ENCODE measurements around the gene CEP97.
"Not testable (repeated sequence)": the region's sequence is repeated elsewhere in the genome, so short reads cannot be mapped to it uniquely, and the experiment has no call there.

The CEP97 gene

GRCh38 chr3:101762041-101762646 lies 37.7 kb downstream of the CEP97 start:
- TF ChIP-seq, protein P1, sequence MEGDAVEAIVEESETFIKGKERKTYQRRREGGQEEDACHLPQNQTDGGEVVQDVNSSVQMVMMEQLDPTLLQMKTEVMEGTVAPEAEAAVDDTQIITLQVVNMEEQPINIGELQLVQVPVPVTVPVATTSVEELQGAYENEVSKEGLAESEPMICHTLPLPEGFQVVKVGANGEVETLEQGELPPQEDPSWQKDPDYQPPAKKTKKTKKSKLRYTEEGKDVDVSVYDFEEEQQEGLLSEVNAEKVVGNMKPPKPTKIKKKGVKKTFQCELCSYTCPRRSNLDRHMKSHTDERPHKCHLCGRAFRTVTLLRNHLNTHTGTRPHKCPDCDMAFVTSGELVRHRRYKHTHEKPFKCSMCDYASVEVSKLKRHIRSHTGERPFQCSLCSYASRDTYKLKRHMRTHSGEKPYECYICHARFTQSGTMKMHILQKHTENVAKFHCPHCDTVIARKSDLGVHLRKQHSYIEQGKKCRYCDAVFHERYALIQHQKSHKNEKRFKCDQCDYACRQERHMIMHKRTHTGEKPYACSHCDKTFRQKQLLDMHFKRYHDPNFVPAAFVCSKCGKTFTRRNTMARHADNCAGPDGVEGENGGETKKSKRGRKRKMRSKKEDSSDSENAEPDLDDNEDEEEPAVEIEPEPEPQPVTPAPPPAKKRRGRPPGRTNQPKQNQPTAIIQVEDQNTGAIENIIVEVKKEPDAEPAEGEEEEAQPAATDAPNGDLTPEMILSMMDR (IDR thresholded peaks at IDR 0.05) = no peak

DNA sequence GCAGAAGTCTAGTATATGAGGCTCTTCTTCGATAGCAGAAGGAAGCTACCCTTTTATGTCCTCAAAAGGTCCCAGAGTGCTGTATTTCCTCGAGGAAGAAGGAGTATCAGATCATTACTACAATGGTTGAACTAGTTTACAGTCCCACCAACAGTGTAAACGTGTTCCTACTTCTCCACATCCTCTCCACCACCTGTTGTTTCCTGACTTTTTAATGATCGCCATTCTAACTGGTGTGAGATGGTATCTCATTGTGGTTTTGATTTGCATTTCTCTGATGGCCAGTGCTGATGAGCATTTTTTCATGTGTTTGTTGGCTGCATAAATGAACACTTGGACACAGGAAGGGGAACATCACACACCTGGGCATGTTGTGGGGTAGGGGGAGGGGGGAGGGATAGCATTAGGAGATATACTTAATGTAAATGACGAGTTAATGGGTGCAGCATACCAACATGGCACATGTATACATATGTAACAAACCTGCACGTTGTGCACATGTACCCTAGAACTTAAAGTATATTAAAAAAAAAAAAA lies 53.4 kb downstream of the CEP97 start:
- H3K27ac ChIP-seq = not testable (repeated sequence)

More at GRCh38 chr3:101762041-101762646, 37.7 kb downstream of the CEP97 start:
- H3K27ac ChIP-seq = no peak overlapping the region

DNA sequence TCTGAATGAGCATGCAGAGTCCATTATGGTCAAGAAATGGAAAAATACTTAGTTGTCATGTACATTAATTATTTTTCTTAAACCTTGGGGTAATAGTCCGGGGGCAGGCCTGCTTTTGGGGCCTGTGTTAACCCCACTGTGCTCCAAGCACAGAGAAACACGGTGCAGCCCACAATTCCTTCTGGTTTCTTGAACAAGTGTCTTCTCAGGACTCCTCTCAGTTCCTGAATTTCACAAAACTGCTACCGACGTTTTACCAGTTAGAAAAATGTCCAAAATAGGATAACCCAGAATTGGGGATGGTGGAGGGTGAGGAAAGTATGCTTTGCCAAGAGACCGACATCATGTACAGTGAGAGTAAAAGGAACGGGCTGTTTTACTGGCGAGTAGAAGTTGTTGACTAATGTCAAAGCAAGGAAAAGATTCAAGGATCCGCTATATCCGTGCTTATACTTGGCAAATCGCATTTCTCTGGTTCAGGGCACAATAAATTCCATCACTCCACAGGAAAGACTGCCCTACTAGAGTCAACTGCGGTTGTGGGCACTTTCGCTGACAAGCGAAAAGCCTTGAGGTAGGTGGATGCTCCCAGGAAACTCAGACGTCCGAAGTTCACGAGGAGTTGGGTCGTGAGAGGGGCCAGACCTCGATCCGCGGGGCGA lies 54.1 kb downstream of the CEP97 start:
- no peak for TF ChIP-seq ZFX (IDR thresholded peaks at IDR 0.05; ENCODE audit: borderline replicate concordance)
- TF ChIP-seq, protein P1 (IDR thresholded peaks at IDR 0.05) = no peak
- peak overlapping the region; percentile 74 for H3K27ac ChIP-seq

GRCh38 chr3:101779047-101779821 lies 54.8 kb downstream of the CEP97 start, which contains the start of gene NXPE3:
Gene NXPE3, plus strand, starts transcription at chr3:101779211. Its CDS starts 6,386 bp downstream, at chr3:101785597.
- H3K27ac ChIP-seq = peak within 1 kb of the TSS; percentile 74

GRCh38 chr3:101779822-101780381 lies 55.5 kb downstream of the CEP97 start:
- peak overlapping the region; percentile 74 for H3K27ac ChIP-seq
- TF ChIP-seq, protein P1 (IDR thresholded peaks at IDR 0.05) = no peak
- no peak for TF ChIP-seq ZFX (IDR thresholded peaks at IDR 0.05; ENCODE audit: borderline replicate concordance)

More at GRCh38 chr3:101779047-101779821, 54.8 kb downstream of the CEP97 start, which contains the start of gene NXPE3:
- no peak for TF ChIP-seq ZFX (IDR thresholded peaks at IDR 0.05; ENCODE audit: borderline replicate concordance)
- TF ChIP-seq, protein P1 (IDR thresholded peaks at IDR 0.05) = no peak

DNA sequence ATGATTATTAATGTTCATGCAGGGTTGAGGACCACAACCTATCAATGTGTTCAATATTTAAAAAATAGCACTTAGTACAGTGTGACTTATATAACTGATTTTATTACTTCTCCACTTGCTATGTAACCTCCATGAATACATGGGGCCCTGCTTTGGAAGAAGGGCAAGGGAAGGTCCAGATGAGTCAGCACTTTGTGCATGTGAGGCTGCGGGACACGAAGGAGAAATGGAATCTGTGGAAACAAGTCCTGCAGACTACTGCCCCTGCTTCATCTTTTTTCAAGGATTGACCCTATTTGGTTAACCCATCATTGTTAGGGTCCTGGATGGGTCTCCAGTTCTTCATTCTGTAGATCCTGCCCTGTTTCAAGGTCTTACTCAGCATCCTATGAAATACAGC lies 56.2 kb downstream of the CEP97 start:
- TF ChIP-seq, protein P1 (IDR thresholded peaks at IDR 0.05) = no peak
- no peak for TF ChIP-seq ZFX (IDR thresholded peaks at IDR 0.05; ENCODE audit: borderline replicate concordance)
- H3K27ac ChIP-seq = no peak overlapping the region

- no peak overlapping the region for H3K27ac ChIP-seq
Observed at GRCh38 chr3:101781166-101781565, 56.8 kb downstream of the CEP97 start.

More at GRCh38 chr3:101781166-101781565, 56.8 kb downstream of the CEP97 start:
- TF ChIP-seq ZFX (IDR thresholded peaks at IDR 0.05; ENCODE audit: borderline replicate concordance) = no peak
- TF ChIP-seq, protein P1 (IDR thresholded peaks at IDR 0.05) = no peak
